GM19467 (cell line): Measurements from ENCODE around the gene ITPRIPL2.
A peak's percentile ranks its signal among the peaks of the same experiment; 100 is the strongest.

Source experiments
- ATAC-seq: cut with Tn5 transposase; IDR thresholded peaks from one replicate; pipeline ENCODE4 v1.9.1; 2021; ENCODE audit warnings: mild to moderate bottlenecking, moderate library complexity; ENCODE audit not compliant: unreplicated experiment

Gene ITPRIPL2

DNA sequence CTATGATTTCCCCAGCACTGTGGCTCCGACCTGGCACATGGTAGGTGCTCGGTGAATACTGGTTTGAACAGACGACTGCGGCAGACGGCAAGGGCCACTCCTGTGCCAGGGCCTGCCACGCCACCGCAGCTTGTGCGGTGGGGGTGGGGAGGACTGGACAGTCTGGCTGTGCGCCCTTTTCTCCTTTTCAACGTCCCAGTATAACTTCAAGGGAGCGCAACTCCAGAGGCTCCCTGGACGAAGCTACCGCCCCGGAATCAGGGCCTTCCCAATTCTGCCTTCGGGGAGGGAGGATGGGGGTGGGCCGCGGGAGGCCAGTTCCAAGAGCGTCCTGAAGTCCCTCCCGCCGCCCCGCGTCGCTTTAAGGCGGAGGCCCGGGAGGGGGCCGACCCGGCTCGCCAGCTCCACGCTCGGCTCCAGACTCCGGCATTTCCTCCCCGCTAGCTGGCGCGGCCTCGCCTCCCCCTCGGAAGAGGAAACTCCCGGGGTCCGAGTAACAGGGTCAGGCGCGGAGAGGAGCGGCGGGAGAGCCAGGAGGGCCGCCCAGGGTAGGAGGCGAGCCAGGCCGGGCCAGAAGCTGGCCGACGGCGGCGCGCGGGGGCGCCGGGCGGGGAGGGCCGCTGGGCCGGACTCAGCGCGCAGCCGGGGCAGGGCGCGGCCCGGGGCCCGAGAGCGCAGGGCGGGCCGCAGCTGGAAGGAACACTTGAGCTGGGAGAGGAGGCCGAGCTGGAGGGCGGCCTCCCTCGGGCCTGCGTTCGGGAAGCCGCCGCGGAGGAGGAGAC is at the start of gene ITPRIPL2:
ITPRIPL2 (plus strand) TSS at position 388 of the 782 bp plus-strand sequence. CDS start 498 bp downstream, outside the sequence.
- peak; percentile 37 for ATAC-seq

GRCh38 chr16:19066988-19067348 is 46.8 kb upstream of the ITPRIPL2 start:
- ATAC-seq: no peak

DNA sequence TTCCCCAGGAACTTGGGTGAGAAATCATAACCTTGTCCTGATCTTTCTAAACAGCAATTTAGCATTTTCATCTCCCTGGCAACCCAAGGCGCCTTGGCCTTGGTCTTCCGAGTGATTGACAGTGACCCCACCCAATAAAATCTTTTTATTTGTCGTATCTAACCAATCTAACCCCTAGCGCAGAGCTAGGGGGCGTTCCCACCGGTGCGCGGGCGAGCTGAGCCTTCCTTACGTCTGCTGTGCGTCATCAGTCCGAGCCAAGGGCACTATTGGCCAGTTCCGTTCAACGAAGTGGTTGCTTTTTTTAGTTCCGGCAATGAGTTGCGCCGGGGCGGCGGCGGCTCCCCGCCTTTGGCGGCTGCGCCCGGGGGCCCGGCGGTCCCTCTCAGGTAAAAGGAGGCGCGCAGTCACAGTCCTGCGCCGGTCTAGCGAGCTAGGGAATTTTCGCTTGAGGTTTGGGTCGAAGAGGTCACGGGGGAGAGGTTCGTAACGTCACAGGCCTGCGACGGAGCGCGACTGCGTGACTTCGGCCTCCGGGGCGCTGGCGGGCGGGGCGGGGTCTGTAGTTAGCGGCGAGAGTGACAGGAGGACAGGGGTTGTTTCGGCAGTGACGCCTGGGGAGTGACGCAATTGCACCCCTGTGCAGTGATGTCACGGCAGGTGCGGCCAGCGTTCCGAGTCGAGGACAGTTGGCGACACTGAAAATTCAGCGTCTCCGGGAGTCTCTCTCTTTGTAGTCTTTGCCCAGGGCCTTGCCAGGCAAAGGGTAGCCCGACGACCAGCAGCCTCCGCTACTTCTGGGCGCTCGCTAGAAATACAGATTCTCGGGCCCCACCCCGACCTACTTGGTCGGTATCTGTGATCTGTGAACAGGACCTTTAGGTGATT is 46.2 kb upstream of the ITPRIPL2 start, which contains the start of gene COQ7:
COQ7 (plus strand) TSS at position 266 of the 888 bp plus-strand sequence; CDS start at position 317, 51 bp downstream.
- peak; percentile 88 for ATAC-seq

GRCh38 chr16:19068237-19068815 is 45.4 kb upstream of the ITPRIPL2 start:
- ATAC-seq: no peak

GRCh38 chr16:19071811-19072777 is 41.7 kb upstream of the ITPRIPL2 start:
- ATAC-seq: no peak

DNA sequence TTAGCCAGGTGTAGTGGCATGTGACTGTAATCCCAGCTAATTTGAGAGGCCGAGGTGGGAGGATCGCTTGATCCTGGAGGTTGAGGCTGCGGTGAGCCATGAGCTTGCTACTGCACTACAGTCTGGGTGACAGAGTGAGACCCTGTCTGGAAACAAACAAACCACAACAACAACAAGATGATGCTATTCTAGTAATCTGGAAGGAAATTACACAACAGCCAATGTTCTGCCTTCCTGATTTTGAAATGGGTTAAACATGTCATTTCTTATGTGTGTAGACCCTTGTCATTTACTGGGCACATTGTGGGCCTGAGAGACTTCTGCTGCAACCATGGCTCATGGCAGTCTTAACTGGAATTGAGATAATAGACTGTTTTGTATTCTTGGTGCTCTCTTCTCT is 40.4 kb upstream of the ITPRIPL2 start:
- ATAC-seq: no peak

GRCh38 chr16:19073863-19074262 is 39.9 kb upstream of the ITPRIPL2 start:
- no peak for ATAC-seq

DNA sequence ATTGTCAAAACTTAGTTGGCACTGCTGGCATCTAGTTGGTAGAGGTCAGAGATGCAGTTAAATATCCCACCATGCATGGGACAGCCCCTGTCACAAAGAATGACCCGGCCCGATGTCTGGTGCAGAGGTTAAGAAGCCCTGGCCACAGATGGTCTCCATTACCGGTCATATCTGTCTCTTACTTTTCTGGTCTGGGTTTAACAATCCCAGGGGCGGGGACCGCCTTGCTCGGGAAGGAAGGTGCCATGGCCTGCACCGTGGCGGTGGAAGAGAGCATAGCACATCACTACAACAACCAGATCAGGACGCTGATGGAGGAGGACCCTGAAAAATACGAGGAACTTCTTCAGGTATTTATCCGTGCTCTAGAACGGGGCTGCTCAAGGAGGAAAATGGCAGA is 38.3 kb upstream of the ITPRIPL2 start:
- ATAC-seq: no peak

DNA sequence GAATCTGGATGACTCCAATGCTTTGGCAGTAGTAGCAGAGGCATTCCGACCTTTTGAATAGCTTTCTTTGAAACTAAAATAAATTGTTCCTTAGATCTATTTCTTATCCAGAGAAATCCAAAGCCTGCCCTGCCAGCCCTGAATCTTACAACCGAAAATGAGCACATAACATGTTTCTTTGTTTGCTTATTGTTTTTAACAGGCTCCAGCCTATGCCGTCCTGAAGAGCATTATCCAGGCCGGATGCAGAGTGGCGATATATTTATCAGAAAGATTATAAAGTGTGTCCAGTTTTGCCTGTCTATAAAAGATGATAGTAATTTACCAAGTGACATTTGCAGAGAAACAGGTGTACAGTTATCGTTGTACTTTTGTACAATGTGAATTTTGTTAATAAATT is 35.9 kb upstream of the ITPRIPL2 start:
- ATAC-seq: no peak

- ATAC-seq: no peak
Observed at GRCh38 chr16:19083670-19084069, 30.1 kb upstream of the ITPRIPL2 start.

- no peak for ATAC-seq
Observed at GRCh38 chr16:19084139-19084538, 29.6 kb upstream of the ITPRIPL2 start.

GRCh38 chr16:19084879-19085278 is 28.9 kb upstream of the ITPRIPL2 start:
- ATAC-seq: no peak

GRCh38 chr16:19085679-19086200 is 28.0 kb upstream of the ITPRIPL2 start:
- ATAC-seq: no peak

GRCh38 chr16:19086322-19087199 is 27.2 kb upstream of the ITPRIPL2 start:
- ATAC-seq: peak; percentile 87

DNA sequence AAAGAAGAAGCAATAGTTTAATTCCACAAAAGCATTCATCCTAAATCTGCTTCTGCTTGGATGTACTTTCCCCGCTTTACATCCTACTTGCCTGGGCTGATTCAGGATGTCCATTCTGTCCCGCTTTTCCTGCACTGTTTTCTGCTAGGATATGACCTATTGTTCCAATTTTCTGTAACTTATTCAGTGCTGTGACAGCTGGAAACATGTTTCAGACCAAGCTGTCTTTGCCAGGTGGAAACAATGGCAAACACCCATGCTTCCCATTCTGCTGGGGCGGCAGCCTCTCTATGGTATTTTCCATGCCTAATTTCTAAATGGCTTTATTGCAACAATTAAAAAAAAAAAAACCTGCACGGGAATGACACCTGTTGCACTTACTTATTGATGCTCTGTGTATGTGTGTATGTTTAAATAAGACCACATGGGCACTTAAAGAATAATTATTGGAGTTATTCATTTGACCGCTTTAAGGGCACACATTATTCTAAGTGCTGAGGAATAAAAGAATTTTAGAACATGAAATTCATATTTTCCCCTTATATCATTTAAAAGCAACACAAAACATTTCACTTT is 25.3 kb upstream of the ITPRIPL2 start:
- ATAC-seq: no peak

DNA sequence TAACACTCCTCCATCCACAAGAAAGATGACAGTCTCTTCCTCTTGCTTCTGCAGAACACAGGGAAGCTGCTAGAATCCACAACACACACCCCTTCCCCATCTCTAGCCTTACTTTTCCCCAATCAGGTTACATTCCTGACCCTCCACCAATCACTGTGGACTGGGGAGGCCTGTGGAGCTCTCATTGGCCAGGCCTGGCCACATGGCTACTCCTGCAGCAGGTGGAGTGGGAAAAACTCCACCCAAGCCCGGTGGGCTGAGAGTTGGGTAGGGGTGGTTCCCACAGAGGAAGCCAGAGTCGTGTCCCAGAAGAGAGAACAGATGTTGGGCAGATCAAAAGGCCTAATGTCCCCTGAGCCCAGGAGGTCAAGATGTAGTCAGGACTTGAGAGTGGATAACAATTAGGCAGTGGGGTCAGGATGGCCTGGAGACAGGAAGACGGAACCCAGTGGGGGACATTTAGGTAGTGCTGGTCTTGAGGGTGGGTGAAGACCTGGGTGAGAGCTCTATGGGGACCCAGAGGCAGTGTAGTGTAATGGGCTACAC is 24.3 kb upstream of the ITPRIPL2 start:
- no peak for ATAC-seq

- no peak for ATAC-seq
Observed at GRCh38 chr16:19090916-19091315, 22.8 kb upstream of the ITPRIPL2 start.

- ATAC-seq: no peak
Observed at GRCh38 chr16:19092653-19093410, 20.9 kb upstream of the ITPRIPL2 start.
